Dermis blood vessel endothelial cell (primary cell): ENCODE results near the gene RAD51B. TPM values are rescaled to one million over a fixed set of nuclear protein-coding genes. Genes with fewer than 3 reads are reported as not detected.
"Not testable (repeated sequence)": the region's sequence is repeated elsewhere in the genome, so short reads cannot be mapped to it uniquely, and the experiment has no call there.

Experiments
- DNase-seq: peaks from one replicate; pipeline ENCODE4 v3.0.0; 2010
- total RNA-seq: library from RNA; depleted of rRNA; stranded (reverse); fragments of >200 nt; gene quantifications from 2 replicates; pipeline ENCODE4 v1.2.3, GENCODE V29; 2014

RAD51B gene
- total RNA-seq, 1 donor from 2014 or later = 22.8 TPM

DNA sequence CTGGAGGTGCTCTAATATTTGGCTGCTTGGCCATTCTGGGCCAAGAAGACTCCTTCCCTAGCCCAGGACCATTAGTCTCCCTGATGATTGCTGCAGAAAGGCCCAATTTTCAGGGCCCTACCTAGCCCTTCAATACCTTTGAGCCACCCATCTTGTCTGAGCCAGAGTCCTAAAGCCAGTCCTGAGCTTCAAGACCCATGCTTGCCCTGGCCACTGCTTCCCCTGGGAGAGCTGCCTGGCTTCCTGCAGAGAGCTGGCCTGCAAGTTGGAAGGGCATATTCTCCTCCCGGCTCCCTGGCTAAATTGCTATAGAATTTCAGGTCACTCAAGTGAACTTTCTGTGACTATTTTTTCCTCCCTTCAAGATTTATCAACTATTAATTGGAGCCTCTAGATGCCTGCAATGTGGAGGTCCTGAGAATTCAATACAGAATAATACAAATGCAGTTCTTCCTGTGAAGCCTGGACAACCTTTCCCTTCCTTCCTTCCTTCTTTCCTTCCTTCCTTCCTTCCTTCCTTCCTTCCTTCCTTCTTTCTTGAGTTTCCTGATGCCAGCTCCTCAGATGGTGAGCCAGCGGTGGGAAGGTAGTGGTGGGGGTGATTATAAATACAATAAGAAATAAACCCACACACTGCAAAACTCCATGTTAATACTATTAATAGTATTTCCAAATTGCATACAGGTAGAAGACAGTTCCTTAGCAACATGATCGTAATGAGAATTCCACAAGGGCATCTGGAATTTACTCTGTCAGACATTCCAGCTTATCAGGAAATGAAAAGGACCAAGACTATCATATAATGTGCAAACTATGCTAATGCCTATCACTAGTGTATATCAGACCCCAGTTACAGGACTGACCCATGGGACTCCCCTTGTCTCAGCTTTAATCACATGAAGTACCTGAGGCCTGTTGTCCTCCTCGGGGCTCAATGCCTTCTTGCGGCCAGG is 865.2 kb downstream of the RAD51B start:
- DNase-seq = peak; percentile 33

DNA sequence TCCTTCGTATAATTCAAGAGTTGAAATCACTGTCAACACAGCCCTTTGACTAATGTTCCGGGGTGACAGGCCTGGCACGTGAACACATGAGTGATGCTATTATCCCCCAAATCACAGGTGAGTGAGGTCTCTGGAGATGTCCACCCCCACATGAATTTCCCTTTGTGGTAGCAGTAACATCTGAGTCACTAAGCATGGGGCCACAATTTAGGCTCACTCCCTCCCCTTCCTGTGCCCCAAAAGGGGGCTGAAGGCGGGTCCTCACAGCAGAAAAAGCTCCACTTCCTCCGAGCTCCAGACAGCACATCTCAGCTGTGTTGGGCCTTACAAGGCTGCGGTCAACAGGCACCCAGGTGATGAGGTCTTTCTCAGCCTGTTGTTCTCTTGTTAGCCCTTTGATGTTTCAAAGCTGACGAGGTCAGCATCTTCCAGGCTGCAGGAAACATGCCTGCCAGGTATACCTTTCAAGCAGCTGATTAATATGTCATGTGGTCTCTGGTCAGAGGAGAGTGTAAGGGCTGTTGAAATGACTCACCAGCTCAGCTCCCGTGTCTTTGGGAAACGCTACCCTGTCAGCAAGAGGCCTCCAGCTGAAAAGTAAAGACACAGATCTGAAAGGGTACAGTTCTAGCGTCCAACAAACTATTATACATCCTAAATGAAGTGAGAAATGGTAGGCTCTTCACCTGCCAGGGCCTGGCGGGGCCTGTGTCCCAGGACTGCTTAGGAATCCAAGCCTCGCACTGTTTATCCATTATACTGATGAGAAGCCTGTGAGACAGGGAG is 866.0 kb downstream of the RAD51B start:
- peak; percentile 52 for DNase-seq

DNA sequence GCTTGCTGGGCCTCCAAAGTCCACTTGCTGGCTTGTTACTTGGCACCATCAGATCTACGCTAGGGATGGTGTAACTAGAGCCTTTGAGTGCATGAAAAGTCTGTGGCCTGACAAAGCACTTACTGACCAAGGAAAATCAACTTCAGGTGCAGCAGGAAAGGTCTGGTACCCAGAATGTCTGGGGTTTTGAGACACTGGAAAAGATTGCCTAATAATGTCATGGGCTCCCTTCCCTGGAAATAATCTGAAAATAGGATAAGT is 866.6 kb downstream of the RAD51B start:
- DNase-seq = no peak

DNA sequence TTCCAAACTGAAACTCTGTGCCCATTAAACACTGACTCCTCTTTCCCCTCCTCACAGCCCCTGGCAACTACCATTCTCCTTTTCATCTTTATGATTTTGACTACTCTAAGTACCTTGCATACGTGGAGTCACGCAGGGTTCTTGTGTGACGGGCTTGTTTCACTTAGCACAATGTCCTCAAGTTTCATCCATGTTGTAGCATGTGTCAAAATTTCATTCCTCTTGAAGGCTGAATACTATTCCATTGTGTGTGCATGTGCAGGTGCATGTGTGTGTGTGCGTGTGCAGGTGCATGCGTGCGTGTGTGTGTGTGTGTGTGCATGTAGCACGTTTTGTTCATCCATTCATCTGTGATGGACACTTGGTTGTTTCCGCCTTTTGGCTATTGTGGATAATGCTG is 867.1 kb downstream of the RAD51B start:
- no peak for DNase-seq

DNA sequence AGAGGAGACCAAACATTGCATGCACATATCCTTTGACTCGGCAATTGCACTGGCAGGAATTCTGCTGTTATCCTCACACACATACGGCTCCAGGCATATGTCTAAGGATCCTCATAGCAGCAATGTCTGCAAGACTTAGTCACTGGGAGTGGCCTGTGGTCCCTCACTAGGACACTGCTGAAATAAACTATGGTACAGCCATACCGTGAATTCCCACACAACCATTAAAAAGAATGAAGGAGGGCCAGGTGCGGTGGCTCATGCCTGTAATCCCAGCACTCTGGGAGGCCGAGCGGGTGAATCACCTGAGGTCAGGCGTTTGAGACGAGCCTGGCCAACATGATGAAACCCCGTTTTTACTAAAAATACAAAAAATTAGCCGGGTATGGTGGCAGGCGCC is 868.2 kb downstream of the RAD51B start:
- no peak for DNase-seq

DNA sequence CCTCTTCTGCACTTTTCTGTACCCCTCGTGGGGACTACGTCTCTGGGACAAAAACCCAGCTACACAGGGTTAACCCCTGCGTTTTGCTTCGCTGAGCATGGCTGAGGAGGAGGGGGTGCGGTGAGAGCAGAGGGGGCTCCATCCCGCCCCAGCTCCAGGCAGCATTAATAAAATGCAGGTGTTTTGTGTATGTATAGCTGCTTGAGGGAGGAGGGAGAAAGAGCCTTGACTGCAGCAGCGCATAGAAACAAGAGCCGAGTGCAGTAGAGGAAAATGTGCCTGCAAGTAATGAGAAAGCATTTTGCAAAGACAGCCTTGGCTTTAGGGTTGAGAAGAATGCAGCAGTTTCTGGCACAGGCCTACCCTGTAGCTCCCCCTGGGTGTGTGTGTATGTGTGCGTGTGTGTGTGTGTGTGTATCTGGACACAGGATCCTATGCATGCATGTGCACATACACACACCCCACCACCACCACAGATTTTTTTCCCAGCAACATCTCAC is 869.3 kb downstream of the RAD51B start:
- DNase-seq = no peak

DNA sequence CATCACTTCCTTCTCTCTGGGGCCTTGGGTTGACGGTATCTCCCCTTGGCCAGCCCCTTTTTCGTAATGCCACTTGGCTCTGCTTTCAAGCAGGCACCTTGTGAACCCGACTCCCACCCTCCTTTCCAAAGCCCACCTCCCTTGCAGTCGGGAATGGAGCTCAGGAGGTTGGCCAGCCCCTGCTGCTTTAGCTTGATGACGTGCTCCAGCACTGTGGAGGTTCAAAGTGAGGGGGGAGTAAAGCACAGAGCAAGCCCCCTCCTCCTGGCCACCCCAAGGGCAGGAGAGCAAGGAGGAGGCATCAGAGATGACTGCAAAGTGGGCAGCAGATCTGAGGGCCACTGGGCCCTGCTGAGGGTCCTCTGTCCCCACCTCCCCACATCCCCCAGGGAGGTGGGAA is 869.9 kb downstream of the RAD51B start:
- DNase-seq = no peak

DNA sequence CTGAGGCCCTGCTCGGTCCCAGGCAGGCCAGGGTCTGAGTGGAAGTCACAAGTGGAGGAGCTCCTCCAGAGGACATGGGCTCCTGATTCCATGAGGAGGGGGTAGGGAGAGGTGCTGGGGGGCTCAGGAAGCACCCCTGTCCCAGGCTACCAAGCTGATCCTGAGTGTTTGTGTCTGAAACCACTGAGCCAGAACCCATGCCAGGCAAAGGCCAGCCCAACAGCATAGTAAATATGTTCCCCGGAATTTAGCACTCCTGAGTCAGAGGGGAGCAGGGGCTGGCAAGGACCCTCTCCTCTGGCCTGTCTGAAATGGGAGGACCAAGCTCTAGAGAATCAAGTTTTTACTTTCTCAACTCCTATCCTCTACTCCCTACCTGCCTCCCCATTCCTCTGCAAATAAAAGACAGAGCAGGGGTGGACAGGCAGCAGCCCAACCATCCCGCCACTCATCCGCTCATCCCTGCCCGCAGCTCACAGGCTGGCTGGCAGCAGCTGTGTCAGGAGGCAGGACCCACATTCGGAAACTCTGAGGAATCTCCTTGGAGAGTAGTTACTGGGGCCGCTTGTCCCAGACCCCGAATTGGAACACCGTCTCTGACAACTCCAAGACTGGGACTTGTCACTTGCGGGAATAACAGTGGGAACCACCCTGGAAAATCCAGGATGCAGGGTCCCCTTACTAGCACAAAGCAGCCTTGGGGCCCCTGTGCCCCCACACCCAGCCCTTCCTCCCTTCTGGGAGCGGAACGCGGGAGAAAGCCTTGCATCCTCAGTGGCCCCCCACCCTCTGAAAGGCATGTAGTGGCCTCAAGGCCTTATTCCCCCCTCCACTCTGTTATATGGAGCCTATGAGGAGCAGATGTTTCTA is 870.7 kb downstream of the RAD51B start:
- DNase-seq = no peak

DNA sequence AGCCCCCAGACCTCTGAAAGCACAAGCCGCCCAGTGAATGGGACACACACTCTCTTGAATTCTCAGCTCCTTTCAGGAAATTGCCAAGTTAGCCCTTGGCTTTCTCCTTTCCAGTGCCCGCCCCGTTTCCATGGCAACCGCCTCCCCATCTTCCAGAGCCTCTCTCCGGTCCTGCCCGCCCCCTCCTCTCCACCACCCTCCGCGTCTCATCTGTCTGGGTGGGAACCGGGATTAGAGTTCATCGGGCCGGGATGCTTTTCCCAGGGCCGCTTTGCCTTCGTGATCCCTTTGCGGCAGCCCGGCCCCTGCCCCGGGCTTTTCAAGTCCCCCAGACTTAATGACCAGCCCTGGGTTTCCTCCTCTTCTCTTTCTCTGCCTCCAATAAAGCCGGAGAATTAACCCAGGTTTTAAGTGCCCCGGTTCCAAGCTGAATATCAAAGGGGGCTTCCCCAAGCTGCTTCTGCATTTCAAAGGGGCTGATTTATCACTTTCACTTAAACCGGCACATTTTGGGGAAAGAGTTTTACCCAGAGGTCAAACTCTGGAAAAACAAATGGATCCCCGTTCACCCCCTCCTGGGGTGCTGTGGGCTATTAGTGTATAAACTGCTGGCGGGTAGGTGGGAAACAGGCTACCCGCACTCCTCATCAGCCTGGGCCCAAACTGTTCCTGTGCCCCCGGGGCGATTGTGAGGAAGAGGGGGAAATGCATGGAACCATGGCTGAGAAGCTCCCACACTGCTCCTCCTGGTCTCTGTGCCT is 871.6 kb downstream of the RAD51B start:
- no peak for DNase-seq

DNA sequence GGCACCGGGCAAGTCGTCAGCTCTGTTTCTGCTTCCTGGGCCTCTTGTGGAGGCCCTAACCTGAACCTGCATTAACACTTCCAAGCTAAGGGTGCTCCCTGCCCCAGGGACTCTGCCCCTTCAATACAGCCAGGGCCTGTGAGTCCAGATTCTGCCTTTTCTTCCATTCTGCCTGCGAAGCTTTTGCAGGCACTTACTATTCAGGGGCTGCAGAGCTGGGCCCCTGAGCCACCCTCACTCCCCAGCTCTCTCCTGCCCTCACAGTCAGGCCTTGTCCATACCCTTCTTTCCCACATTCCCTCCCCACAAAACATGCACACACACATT is 872.2 kb downstream of the RAD51B start:
- no peak for DNase-seq

DNA sequence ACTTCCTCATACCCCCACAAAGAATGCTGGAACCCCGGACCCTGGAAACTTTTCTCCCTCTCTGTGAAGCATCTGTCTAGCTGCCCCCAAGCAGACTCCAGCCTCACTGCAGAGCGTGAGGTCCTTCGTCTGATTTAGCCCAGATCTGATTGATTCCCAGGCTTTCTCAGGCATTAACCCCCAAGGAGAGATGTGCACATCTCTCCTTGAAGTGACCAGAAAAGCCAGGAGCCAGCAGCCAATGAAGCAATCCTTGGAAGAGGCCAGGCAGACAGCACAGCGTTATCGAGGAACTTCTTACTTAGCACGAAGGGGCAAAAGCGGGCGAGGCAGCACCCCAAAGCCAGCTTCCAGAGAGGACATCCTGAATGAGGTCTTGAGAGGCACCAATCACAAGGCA is 872.6 kb downstream of the RAD51B start:
- no peak for DNase-seq

DNA sequence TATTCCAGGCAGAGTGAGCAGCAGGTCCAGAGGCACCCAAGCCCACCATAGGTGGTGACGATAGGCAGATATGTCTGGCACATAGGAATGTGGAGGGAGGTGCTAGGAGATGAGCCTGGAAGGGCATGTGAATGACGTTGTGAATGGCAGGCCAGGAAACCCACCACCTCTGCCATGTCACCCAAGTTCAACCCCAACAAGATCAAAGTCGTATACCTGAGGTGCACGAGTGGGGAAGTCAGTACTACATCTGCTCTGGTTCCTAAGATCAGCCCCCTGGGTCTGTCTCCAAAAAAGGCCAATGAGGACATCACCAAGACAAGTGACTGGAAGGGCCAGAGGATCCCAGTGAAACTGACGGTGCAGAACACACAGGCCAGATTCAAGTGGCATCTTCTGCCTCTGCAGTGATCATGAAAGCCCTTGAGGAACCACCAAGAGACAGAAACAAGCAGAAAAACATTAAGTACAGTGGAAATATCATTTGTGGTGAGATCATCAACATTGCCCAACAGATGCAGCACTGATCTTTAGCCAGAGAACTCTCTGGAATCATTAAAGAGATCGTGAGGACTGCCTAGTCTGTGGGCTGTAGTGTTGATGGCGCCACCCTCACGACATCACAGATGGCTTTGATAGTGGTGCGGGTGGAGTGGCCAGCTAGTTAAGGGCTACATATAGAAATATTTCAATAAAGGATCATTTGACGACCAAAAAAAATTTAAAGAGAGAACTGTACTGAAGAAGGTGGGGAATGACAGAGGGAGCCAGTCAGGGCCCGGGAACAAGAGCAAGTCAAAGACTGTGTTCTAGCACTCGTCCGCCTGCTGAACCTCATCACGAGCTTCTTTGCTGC is 873.6 kb downstream of the RAD51B start:
- no peak for DNase-seq

DNA sequence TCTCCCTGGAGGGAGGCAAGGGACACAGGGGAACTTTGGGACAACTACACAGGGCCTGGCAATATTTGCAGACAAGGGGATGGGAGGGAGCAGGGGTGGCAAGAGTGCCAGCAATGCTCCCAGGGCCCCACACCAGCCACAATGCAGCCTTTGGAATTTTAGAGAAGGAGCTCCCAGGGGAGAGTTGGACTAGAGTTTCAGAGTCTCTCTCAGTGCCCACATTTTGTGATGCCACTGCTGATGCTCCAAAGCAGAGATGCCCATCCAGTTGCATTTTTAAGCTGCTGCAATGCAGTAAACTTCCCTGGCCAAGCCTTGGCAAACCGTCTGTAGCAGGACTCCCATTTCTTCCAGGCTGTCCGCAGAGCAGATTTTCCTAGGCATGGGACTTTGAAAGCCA is 874.3 kb downstream of the RAD51B start:
- no peak for DNase-seq

DNA sequence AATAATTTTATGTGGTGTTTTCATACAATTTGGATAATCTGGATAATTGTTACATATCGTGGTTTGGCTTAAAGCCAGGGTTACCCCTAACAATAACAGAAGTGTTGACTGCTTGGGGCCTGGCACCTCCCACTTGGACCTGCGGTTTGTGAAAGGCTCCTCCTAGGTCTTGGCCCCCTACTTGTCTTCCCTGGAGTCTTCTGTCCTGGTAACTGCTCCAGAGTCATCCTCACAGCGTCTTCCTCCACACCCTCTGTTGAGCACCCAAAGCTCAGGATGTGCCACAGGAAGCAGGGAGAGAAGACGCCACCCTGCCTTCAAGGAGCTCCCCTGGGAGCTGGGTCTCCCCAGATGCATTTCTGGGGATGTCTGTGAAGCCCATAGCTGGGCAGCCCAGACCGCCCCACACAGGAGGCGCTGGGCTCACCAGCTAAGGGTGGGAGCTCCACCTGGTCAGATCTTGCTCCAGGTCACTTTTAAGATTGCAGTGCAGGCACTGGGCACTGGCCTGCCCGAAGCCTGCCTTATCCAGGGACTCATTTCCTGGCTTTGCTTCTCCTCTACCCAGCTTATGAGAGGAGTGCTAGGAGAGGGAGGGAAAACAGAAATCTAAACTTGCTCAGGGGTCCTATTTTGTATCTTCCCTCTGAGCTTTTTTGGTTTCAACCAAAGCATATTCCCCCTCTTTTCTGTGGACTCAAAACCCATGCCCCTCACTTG is 875.1 kb downstream of the RAD51B start:
- DNase-seq = peak; percentile 54

DNA sequence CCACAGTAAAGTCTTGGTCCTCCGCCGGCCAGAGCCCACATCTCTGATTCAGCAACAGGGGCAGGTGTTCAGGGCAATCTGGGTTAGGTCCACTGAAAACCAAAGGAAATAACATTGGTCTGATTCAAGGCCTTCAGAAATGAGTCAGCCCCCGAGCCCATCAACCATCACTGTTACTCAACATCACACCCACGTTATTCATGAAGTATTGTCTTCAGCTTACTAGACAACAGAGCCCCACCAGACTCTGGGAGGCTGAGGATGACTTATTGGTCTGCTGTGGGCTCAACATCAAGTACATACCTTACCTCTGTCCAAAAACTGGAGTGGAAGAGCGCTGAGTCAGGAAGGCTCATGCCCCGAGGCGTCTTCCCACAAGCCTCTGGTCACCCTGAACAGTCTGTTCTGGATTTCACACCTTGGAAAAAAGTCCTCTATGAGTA is 875.8 kb downstream of the RAD51B start:
- peak; percentile 98 for DNase-seq

DNA sequence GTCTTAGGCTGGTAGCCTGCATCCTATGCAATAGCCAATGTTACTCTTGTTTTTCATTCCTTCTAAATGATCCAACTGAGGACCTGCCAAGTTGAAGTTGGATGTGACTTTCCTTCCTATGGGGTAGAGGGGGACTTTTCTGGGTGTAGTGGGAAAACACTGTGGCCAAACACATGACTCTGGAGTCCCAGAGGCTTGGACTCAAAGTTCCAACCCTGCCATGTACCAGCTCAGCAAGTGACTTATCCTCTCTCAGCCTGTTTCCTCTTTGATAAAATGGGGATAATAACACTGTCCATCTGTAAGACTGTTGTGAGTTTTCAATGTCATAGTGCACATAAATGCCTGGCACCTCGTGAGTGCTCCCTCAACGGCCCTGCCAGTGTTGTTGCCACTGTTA is 876.3 kb downstream of the RAD51B start:
- DNase-seq = no peak

DNA sequence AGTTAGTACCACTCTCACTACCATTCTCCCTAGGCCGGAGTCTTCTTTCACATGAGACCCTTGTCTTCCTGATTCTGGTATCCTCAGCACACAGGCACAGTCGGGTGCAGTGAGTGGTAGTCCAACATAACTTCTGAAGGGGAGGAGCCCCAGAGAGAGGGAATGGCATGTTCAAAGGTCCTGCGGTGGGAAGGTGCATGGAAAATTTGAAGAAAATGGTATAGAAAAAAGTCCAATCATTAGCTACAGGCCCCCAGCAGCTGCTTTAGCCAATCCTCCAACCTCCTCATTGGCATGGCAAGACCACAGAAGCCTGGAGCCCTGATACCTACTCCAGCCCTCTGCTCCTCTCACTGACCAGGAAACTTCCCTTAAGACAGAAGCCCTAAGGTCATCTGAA is 876.7 kb downstream of the RAD51B start:
- no peak for DNase-seq

DNA sequence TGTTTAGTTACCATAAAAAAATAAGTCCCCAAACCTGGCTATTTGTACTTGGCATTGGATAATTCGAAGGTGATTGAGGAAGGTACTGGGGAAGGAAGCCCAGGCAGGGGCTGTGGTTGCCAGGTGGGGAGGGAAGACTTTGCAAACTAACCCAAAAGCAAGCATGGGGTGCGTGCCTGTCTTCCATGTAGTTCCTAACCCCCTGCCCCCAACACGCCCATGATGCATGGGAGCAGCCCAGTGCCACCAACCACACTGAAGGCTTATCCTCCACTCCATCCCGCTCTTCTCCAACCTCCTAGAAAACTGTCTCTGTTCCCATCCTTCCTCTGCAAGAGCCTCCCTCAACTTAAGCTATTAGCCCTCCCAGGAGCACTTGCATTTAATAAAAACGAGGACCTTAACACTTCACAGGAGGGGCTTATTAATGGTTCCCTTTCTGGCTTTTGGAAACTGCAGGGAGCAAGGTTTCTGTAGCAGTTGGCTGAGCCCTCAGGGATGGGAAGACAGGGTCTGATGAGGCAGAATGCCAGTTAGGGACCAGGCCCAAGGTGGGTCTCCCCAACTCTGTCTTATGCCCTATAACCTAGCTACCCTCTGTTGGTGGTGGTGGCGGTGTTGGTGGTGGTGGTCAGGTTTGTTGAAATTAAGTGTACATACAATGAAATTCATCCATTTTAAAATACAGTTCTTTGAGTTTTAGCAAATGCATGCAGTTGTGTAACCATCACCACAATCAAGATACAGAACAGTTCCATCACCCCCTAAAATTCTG is 877.3 kb downstream of the RAD51B start:
- DNase-seq = no peak

DNA sequence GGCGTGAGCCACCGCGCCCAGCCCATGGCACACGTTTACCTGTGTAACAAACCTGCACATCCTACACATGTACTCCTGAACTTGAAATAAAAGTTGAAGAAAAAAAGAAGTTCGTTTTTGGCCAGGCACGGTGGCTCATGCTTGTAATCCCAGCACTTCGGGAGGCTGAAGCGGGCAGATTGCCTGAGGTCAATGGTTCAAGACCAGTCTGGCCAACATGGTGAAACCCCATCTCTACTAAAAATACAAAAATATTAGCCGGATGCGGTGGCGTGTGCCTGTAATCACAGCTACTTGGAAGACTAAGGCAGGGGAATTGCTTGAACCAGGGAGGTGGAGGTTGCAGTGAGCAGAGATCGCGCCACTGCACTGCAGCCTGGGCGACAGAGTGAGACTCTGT is 879.2 kb downstream of the RAD51B start:
- not testable (repeated sequence) for DNase-seq
